WERI-Rb-1 (cell line): ENCODE results near the gene DGKD.

Source experiments
- DNase-seq: peaks from one replicate; pipeline ENCODE4 v3.0.0-alpha.2; 2020
- H3K27ac ChIP-seq: fragments of 250-450 bp; sonication (Bioruptor Pico); 2 replicates; pipeline ENCODE4 v1.5.1; 2020; ENCODE audit warnings: mild to moderate bottlenecking, moderate library complexity
- H3K27me3 ChIP-seq: fragments of 250-450 bp; sonication (Bioruptor Pico); 2 replicates; pipeline ENCODE4 v1.5.1; 2021; ENCODE audit warnings: mild to moderate bottlenecking, low read depth, moderate library complexity; ENCODE audit not compliant: insufficient read depth, severe bottlenecking
- H3K36me3 ChIP-seq: fragments of 250-450 bp; sonication (Bioruptor Pico); 2 replicates; pipeline ENCODE4 v1.5.1; 2020; ENCODE audit warnings: mild to moderate bottlenecking, moderate library complexity
- H3K4me3 ChIP-seq: 2 replicates; pipeline ENCODE4 v1.5.1; 2011; ENCODE audit warnings: low read depth, mild to moderate bottlenecking, control low read depth, low read length
- H3K9me3 ChIP-seq: fragments of 250-450 bp; sonication (Bioruptor Pico); 2 replicates; pipeline ENCODE4 v1.5.1; 2021; ENCODE audit warnings: mild to moderate bottlenecking, moderate library complexity; ENCODE audit not compliant: severe bottlenecking
- TF ChIP-seq, protein P1 (sequence below): IDR thresholded peaks from 2 replicates; pipeline ENCODE4 v1.5.1; 2011; ENCODE audit warnings: low read depth, mild to moderate bottlenecking, control low read depth, inconsistent platforms, low read length

Gene DGKD

DNA sequence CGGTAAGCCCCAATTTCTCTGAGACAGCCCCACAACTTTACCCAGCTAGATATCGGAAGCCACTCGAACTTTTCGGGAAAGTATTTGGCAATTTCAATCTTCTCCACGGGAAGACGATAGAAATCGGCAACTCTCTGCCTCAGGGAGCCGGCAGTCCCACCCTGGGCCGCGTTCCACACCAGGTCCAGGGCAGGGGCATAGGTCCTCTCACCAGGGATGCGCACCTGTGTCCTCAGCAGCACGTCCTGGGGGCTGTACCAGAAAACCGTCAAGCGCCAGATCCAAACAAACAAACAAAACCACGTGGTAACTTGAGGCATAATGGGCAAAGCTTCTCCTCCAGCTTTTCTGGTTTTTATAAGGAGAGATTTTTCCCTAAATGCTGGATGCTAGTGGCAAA lies 131.4 kb downstream of the DGKD start:
- no peak for DNase-seq
- peaks cover 19% of the 10 kb centered on the region for H3K36me3 ChIP-seq
- TF ChIP-seq, protein P1, sequence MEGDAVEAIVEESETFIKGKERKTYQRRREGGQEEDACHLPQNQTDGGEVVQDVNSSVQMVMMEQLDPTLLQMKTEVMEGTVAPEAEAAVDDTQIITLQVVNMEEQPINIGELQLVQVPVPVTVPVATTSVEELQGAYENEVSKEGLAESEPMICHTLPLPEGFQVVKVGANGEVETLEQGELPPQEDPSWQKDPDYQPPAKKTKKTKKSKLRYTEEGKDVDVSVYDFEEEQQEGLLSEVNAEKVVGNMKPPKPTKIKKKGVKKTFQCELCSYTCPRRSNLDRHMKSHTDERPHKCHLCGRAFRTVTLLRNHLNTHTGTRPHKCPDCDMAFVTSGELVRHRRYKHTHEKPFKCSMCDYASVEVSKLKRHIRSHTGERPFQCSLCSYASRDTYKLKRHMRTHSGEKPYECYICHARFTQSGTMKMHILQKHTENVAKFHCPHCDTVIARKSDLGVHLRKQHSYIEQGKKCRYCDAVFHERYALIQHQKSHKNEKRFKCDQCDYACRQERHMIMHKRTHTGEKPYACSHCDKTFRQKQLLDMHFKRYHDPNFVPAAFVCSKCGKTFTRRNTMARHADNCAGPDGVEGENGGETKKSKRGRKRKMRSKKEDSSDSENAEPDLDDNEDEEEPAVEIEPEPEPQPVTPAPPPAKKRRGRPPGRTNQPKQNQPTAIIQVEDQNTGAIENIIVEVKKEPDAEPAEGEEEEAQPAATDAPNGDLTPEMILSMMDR, result no peak
- H3K4me3 ChIP-seq, result no peak overlapping the region
- no peaks in the 10 kb centered on the region for H3K27me3 ChIP-seq
- H3K9me3 ChIP-seq, result peaks cover 8% of the 10 kb centered on the region
- no peak overlapping the region for H3K27ac ChIP-seq

DNA sequence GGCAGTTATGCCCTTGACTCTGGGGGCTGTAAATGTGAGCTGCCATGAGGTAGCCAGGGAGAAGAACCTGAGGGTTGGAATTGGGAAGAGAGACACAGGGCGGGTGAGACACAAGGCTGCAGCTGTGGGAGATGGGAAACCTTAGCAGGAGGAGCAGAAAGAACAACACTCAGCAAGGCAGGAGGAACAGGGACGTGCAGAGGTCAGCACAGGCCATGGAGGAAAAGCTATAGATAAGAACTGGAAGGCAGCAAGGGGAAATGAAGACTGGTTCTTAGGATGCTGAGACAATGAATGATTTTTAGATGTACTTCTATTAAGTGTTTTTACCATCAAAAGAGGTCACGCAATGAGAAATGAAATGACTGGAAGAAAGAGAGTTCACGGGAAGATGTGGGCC lies 132.1 kb downstream of the DGKD start:
- H3K27ac ChIP-seq, result no peak overlapping the region
- peaks cover 19% of the 10 kb centered on the region for H3K36me3 ChIP-seq
- TF ChIP-seq, protein P1, result no peak
- H3K4me3 ChIP-seq, result no peak overlapping the region
- DNase-seq, result no peak
- no peaks in the 10 kb centered on the region for H3K27me3 ChIP-seq
- peaks cover 8% of the 10 kb centered on the region for H3K9me3 ChIP-seq

DNA sequence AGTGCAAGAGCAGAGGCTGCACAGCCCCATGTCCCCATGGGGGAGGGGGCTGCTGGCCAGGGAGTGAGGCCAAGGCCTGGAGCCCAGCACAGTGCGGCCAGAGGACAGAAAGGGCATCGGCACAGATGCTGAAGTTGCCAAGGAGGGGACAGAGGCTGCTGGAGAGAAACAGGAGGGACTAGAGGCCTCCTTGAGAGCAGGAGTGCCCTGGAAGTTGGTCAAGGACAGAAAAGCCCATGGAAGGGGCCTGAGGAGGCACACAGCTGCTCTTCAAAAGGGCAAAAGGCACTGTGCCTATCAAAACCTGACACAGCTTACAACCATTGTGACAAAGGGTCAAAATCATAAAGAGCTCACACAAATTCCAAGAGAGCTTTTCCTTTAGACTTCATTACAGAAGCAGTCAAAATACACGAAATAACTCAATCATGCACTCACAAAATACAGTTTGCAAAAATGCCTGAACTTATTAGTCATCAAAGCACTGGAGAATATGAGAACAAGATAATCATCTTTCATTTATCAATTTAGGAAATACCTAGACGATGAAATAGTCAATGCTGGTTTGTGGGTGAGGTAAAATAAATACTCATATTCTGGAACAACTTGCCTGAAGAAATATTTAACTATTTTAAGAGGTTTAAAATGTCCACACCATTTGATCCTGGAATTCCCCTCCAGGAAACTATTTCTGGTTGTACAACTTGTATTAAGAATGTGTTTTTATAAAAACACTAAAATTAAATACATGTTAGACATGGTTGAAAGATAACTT lies 132.7 kb downstream of the DGKD start:
- no peak overlapping the region for H3K27ac ChIP-seq
- peaks cover 8% of the 10 kb centered on the region for H3K9me3 ChIP-seq
- DNase-seq, result no peak
- H3K4me3 ChIP-seq, result no peak overlapping the region
- TF ChIP-seq, protein P1, result no peak
- H3K36me3 ChIP-seq, result peaks cover 20% of the 10 kb centered on the region
- H3K27me3 ChIP-seq, result no peaks in the 10 kb centered on the region

DNA sequence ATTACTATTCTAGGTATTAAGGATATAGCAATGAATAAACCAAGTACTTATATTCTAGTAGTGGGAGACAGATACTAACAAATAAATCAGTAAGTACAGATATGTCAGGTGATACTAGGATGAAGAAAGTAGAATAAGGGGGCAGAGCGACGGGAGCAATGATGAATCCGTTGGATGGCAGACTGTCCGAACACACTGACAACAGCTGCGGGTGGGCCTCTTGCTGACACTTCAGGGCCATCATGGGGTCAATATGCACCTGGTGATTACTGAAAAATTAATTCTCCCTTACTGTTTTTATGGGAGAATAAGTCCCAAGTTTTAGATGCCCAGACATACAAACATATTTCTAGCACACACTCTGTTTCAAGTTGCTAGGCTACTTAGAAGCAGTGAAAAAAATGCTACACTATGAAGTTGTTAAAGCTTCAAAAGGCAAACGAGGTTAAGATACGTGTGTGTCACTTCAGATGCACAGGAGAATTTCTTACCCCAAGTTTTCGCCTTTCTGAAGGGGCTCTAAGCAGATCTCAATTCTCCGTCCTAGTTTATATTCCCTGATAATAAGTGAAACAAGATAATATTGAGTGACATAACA lies 133.6 kb downstream of the DGKD start:
- Histone ChIP-seq H3K9me3 (peaks cover 6% of the 10 kb centered on the region), H3K4me3 (no peak overlapping the region), H3K36me3 (peaks cover 19% of the 10 kb centered on the region), H3K27ac (no peak overlapping the region), H3K27me3 (no peaks in the 10 kb centered on the region)
- DNase-seq, result no peak
- TF ChIP-seq, protein P1, result no peak

GRCh38 chr2:233489143-233489542 lies 134.8 kb downstream of the DGKD start:
- TF ChIP-seq, protein P1, result no peak
- Histone ChIP-seq H3K27ac (no peak overlapping the region), H3K27me3 (no peaks in the 10 kb centered on the region), H3K4me3 (no peak overlapping the region), H3K9me3 (no peaks in the 10 kb centered on the region), H3K36me3 (peaks cover 12% of the 10 kb centered on the region)
- DNase-seq, result no peak

DNA sequence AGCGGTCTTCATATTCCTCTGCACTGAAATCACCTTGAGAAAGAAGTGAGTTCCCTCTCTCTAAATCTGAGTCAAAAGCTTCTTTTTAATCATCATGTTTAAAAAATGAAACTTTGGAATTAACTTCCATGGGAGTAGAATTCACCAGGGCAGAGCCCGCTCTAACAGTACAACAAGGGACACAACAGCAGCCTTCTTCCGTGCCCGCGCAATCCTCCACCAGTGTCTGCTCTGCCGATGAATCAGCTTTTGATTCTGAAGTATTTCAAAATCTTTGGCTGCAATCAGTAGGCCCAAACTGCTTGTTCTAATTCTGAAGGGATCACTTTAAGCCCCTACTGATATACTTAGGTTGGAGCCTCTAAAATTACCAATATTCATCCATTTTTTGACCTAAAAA lies 135.4 kb downstream of the DGKD start:
- TF ChIP-seq, protein P1, result no peak

More for the DNA sequence above, 135.4 kb downstream of the DGKD start:
- Histone ChIP-seq H3K36me3 (peaks cover 9% of the 10 kb centered on the region), H3K4me3 (no peak overlapping the region), H3K27ac (no peak overlapping the region), H3K27me3 (no peaks in the 10 kb centered on the region), H3K9me3 (no peaks in the 10 kb centered on the region)
- DNase-seq, result no peak
